Measurements from ENCODE around the gene AGPAT2.
"Not testable (repeated sequence)": the region's sequence is repeated elsewhere in the genome, so short reads cannot be mapped to it uniquely, and the experiment has no call there.

Gene AGPAT2

GRCh38 chr9:136720251-136720897, 33.1 kb upstream of the AGPAT2 start:
- no peak for DNase-seq

- DNase-seq, result no peak
These were observed 32.1 kb upstream of the AGPAT2 start for GRCh38 chr9:136719195-136719880.

GRCh38 chr9:136718345-136719194, 31.3 kb upstream of the AGPAT2 start:
- DNase-seq, result no peak

- no peak for DNase-seq
These were observed 30.1 kb upstream of the AGPAT2 start for GRCh38 chr9:136717399-136717798.

- DNase-seq, result no peak
These were observed 27.6 kb upstream of the AGPAT2 start for GRCh38 chr9:136714893-136715274.

GRCh38 chr9:136714096-136714892, 27.0 kb upstream of the AGPAT2 start:
- DNase-seq, result no peak

GRCh38 chr9:136713550-136713949, 26.3 kb upstream of the AGPAT2 start:
- no peak for DNase-seq

GRCh38 chr9:136712690-136713544, 25.7 kb upstream of the AGPAT2 start:
- no peak for DNase-seq

GRCh38 chr9:136711751-136712689, 24.8 kb upstream of the AGPAT2 start, which contains the start of gene DIPK1B:
DIPK1B (plus strand) TSS chr9:136712572; CDS start chr9:136712666, 94 bp downstream.
- no peak for DNase-seq

- not testable (repeated sequence) for DNase-seq
These were observed 24.0 kb upstream of the AGPAT2 start for GRCh38 chr9:136711219-136711648.

GRCh38 chr9:136710543-136710942, 23.3 kb upstream of the AGPAT2 start:
- DNase-seq, result no peak

GRCh38 chr9:136709454-136710109, 22.3 kb upstream of the AGPAT2 start:
- DNase-seq, result no peak

- DNase-seq, result no peak
These were observed 20.7 kb upstream of the AGPAT2 start for GRCh38 chr9:136707849-136708517.

- DNase-seq, result no peak
These were observed 19.8 kb upstream of the AGPAT2 start for GRCh38 chr9:136707011-136707410.

GRCh38 chr9:136705564-136705963, 18.3 kb upstream of the AGPAT2 start:
- no peak for DNase-seq

- not testable (repeated sequence) for DNase-seq
These were observed 17.5 kb upstream of the AGPAT2 start for GRCh38 chr9:136704741-136705140.

- no peak for DNase-seq
These were observed 16.1 kb upstream of the AGPAT2 start for GRCh38 chr9:136703276-136703860.

GRCh38 chr9:136701668-136702053, 14.4 kb upstream of the AGPAT2 start:
- DNase-seq, result no peak
